Measurements from ENCODE around the gene RIMBP2. TPM values are rescaled to one million over a fixed set of nuclear protein-coding genes. Genes with fewer than 3 reads are reported as not detected.

RIMBP2 gene
- total and polyA plus RNA-seq, 4 donors = 0.05 to 2.9 (median 0.95) TPM

GRCh38 chr12:130486891-130487416 is 229.1 kb downstream of the RIMBP2 start:
- H3K27me3 ChIP-seq (ENCODE audit: control insufficient read depth in 3 of 3, insufficient read depth in 3 of 3, low read length in 2 of 3) = peaks cover 0 to 4% (median 0%) of the 10 kb centered on the region in 3 donors
- WGBS, 2 donors = 84 to 89% methylated on average over 12 of the region's 12 CpGs
- H3K9me3 ChIP-seq (ENCODE audit: control insufficient read depth in 4 of 4, insufficient read depth in 3 of 4, low read length in 3 of 4) = peaks cover 0 to 7% (median 0%) of the 10 kb centered on the region in 4 donors
- ATAC-seq (ENCODE audit: insufficient read depth, low FRiP score) = no peak
- TF ChIP-seq, protein P1, sequence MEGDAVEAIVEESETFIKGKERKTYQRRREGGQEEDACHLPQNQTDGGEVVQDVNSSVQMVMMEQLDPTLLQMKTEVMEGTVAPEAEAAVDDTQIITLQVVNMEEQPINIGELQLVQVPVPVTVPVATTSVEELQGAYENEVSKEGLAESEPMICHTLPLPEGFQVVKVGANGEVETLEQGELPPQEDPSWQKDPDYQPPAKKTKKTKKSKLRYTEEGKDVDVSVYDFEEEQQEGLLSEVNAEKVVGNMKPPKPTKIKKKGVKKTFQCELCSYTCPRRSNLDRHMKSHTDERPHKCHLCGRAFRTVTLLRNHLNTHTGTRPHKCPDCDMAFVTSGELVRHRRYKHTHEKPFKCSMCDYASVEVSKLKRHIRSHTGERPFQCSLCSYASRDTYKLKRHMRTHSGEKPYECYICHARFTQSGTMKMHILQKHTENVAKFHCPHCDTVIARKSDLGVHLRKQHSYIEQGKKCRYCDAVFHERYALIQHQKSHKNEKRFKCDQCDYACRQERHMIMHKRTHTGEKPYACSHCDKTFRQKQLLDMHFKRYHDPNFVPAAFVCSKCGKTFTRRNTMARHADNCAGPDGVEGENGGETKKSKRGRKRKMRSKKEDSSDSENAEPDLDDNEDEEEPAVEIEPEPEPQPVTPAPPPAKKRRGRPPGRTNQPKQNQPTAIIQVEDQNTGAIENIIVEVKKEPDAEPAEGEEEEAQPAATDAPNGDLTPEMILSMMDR (IDR thresholded peaks at IDR 0.05; ENCODE audit: control extremely low read depth, extremely low read depth) = no peak
- H3K4me1 ChIP-seq (ENCODE audit: control insufficient read depth in 5 of 5, insufficient read depth in 5 of 5, low read length in 5 of 5) = peaks cover 0 to 2% (median 0%) of the 10 kb centered on the region in 5 donors
- H3K36me3 ChIP-seq (ENCODE audit: control insufficient read depth in 4 of 4, insufficient read depth in 4 of 4, low read length in 4 of 4) = no peaks in the 10 kb centered on the region
- H3K9ac ChIP-seq (ENCODE audit: insufficient read depth in 1 of 2, low read length in 2 of 2) = no peak overlapping the region
- DNase-seq = no peak
- no peak overlapping the region for H3K27ac ChIP-seq (ENCODE audit: low read depth in 1 of 2, low read length in 1 of 2)
- no peak overlapping the region for H3K4me3 ChIP-seq

DNA sequence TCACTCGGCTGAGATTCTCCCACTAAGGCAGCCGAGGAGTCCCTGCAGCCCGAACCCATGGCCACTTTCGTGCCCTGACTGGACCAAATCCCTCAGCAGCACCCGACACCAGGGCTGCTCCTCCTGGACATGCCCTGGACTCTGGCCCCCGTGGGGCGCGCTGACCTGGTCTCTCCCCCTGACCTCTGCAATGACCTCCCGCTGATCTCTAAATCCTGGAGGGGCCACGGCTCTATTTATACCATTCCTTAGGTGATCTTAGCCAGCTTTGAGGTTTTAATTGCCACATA is 230.0 kb downstream of the RIMBP2 start:
- Histone ChIP-seq H3K36me3 (ENCODE audit: control insufficient read depth in 4 of 4, insufficient read depth in 4 of 4, low read length in 4 of 4) (no peaks in the 10 kb centered on the region), H3K27me3 (ENCODE audit: control insufficient read depth in 3 of 3, insufficient read depth in 3 of 3, low read length in 2 of 3) (peaks cover 0 to 2% (median 0%) of the 10 kb centered on the region in 3 donors), H3K4me3 (no peak overlapping the region), H3K27ac (ENCODE audit: low read depth in 1 of 2, low read length in 1 of 2) (no peak overlapping the region), H3K4me1 (ENCODE audit: control insufficient read depth in 5 of 5, insufficient read depth in 5 of 5, low read length in 5 of 5) (no peaks in the 10 kb centered on the region), H3K9me3 (ENCODE audit: control insufficient read depth in 4 of 4, insufficient read depth in 3 of 4, low read length in 3 of 4) (peaks cover 0 to 7% (median 0%) of the 10 kb centered on the region in 4 donors), H3K9ac (ENCODE audit: insufficient read depth in 1 of 2, low read length in 2 of 2) (no peak overlapping the region)
- ATAC-seq (ENCODE audit: insufficient read depth, low FRiP score) = no peak
- TF ChIP-seq, protein P1 (IDR thresholded peaks at IDR 0.05; ENCODE audit: control extremely low read depth, extremely low read depth) = no peak
- DNase-seq = no peak
- 78 to 83% methylated on average over 10 of the region's 10 CpGs for WGBS, 2 donors

DNA sequence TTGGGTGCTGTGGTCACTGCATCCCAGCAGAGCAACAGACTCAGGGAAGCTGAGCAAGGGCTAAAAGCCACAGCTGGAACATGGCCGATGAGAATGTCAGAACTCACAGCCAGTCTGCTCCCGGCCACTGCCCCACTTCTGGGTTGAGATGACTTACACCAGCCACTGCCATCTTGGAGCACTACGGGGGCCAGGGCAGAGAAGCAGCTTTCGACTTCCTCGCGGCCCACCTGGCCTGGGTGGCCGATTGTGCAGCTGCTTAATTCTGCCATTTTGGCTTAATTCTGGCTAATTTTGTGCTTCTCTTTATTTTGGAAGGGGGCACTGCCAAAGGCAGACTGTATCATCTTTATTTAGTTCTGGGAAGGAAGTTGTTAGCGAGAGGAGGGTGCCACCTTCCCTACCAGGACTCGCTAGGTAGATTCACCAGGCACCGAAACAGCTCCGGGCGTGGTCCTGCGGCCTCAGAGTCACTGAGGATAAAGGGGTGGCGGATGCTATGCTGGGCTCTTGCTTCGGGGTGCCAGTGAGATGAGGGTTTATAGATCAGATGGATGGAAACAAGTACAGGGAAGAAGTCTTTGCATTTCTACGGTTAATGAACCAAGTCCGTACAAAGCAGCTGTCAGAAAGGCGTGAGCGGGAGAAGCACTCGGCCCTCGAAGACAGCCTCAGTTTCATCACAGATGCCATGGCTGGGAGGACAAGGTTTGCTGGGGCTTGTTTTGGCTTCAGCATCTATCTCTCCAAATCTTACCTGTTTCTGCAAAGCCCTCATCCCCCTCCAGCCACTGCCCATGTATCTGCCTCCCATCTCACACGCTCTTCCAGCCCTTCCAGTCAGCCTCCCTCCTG is 230.6 kb downstream of the RIMBP2 start:
- Histone ChIP-seq H3K9me3 (ENCODE audit: control insufficient read depth in 4 of 4, insufficient read depth in 3 of 4, low read length in 3 of 4) (peaks cover 0 to 7% (median 0%) of the 10 kb centered on the region in 4 donors), H3K27me3 (ENCODE audit: control insufficient read depth in 3 of 3, insufficient read depth in 3 of 3, low read length in 2 of 3) (no peaks in the 10 kb centered on the region), H3K27ac (ENCODE audit: low read depth in 1 of 2, low read length in 1 of 2) (no peak overlapping the region), H3K36me3 (ENCODE audit: control insufficient read depth in 4 of 4, insufficient read depth in 4 of 4, low read length in 4 of 4) (no peaks in the 10 kb centered on the region), H3K4me1 (ENCODE audit: control insufficient read depth in 5 of 5, insufficient read depth in 5 of 5, low read length in 5 of 5) (no peaks in the 10 kb centered on the region), H3K4me3 (no peak overlapping the region), H3K9ac (ENCODE audit: insufficient read depth in 1 of 2, low read length in 2 of 2) (no peak overlapping the region)
- TF ChIP-seq, protein P1 (IDR thresholded peaks at IDR 0.05; ENCODE audit: control extremely low read depth, extremely low read depth) = no peak
- WGBS, 2 donors = 84 to 91% methylated on average over 22 of the region's 22 CpGs
- ATAC-seq (ENCODE audit: insufficient read depth, low FRiP score) (no peak), DNase-seq (no peak)

Measured in lung (tissue), 12 donors.